HepG2 (cell line): ENCODE data around the gene ARHGAP9. TPM values are rescaled to one million over a fixed set of nuclear protein-coding genes. Genes with fewer than 3 reads are reported as not detected.

ENCODE experiments used
- ATAC-seq: fragments of 200-7000 bp; cut with Tn5 transposase; 3 replicates; pipeline ENCODE4 v1.9.1; 2020; ENCODE audit warnings: mild to moderate bottlenecking, moderate library complexity
- BruUV-seq: library from RNA; stranded (reverse); fragments of 400-500 nt; replicated peaks from 2 replicates; lab custom pipeline; 2021; lab: Mats Ljungman, UMichigan
- CTCF ChIA-PET: fragments of 300-600 bp; formaldehyde crosslinking; extraction: SDS; loops from one replicate; lab custom pipeline; 2021; ENCODE audit warnings: low total read pairs, inconsistent platforms, low intra/inter-chr PET ratio; lab: Yijun Ruan, JAX
- POLR2A ChIA-PET: fragments of 350-600 bp; sonication (Branson Sonifier 250); formaldehyde crosslinking; loops from one replicate; lab custom pipeline; 2020; ENCODE audit warnings: antibody characterized with exemption, inconsistent platforms; lab: Yijun Ruan, JAX
- DNase-seq: peaks from one replicate; pipeline ENCODE4 v3.0.0-alpha.2; 2015; ENCODE audit warnings: low spot score
- FAIRE-seq: peaks from 3 replicates; lab custom pipeline; 2011; peaks lifted over from hg19 to GRCh38; lab: Jason Lieb, UNC
- H2AFZ ChIP-seq: one replicate; pipeline ENCODE4 v1.6.1; 2011; ENCODE audit warnings: low read length, inconsistent platforms
- H3K27ac ChIP-seq: fragments of 300-600 bp; 3 replicates; pipeline ENCODE4 v1.8.0; 2011; ENCODE audit warnings: mixed run types, mild to moderate bottlenecking, mixed read lengths, low read length, inconsistent platforms; ENCODE audit not compliant: insufficient read depth; ENCODE audit errors: extremely low read length
- H3K27me3 ChIP-seq, 2 experiments: fragments of 200-600 bp in 1 of 2; 2 replicates in 1 of 2; 3 replicates in 1 of 2; pipeline versions ENCODE4 v1.6.0 to v1.8.0; 2011; ENCODE audit warnings: low read length in 2 of 2, mild to moderate bottlenecking in 2 of 2, moderate library complexity in 2 of 2, inconsistent platforms in 1 of 2; ENCODE audit not compliant: insufficient read depth in 2 of 2, control insufficient read depth in 1 of 2
- H3K36me3 ChIP-seq, 2 experiments: fragments of 200-600 bp in 1 of 2; replicated peaks in 1 of 2; 2 replicates in 1 of 2; 3 replicates in 1 of 2; pipeline versions ENCODE4 v1.5.1 to v1.8.0; 2011; ENCODE audit warnings: low read length in 2 of 2, inconsistent platforms in 1 of 2; ENCODE audit not compliant: insufficient read depth in 2 of 2, control insufficient read depth in 1 of 2
- H3K4me1 ChIP-seq: 2 replicates; pipeline ENCODE4 v1.5.1; 2012; ENCODE audit warnings: low read length, inconsistent platforms; ENCODE audit not compliant: insufficient read depth
- H3K4me2 ChIP-seq: 2 replicates; pipeline ENCODE4 v1.6.0; 2011; ENCODE audit warnings: low read depth, low read length, inconsistent platforms
- H3K4me3 ChIP-seq, 3 experiments: fragments of 200-600 bp in 1 of 3; sonication (generic), shearing (Covaris generic) in 1 of 3; replicated peaks in 1 of 3; 2 replicates each; pipeline ENCODE4 v1.5.1; 2011 to 2016; ENCODE audit warnings: low read length in 3 of 3, inconsistent platforms in 2 of 3, low read depth in 2 of 3, mild to moderate bottlenecking in 2 of 3, control low read depth in 1 of 3, mixed read lengths in 1 of 3; ENCODE audit not compliant: insufficient read depth in 1 of 3
- H3K79me2 ChIP-seq: one replicate; pipeline ENCODE4 v1.6.1; 2011; ENCODE audit warnings: low read length, inconsistent platforms; ENCODE audit not compliant: insufficient read depth
- H3K9ac ChIP-seq: 2 replicates; pipeline ENCODE4 v1.6.0; 2011; ENCODE audit warnings: mild to moderate bottlenecking, low read depth, low read length, inconsistent platforms; ENCODE audit not compliant: insufficient read depth
- H3K9me3 ChIP-seq: 2 replicates; pipeline ENCODE4 v1.5.1; 2012; ENCODE audit warnings: mild to moderate bottlenecking, low read length
- H4K20me1 ChIP-seq: 2 replicates; pipeline ENCODE4 v1.6.0; 2011; ENCODE audit warnings: inconsistent platforms, mild to moderate bottlenecking, low read length, moderate library complexity; ENCODE audit not compliant: insufficient read depth
- CEBPG ChIP-seq: IDR thresholded peaks from 2 replicates; pipeline ENCODE4 v1.6.1; 2016
- MEF2D ChIP-seq: sonication (generic); formaldehyde crosslinking; IDR thresholded peaks from 2 replicates; pipeline ENCODE4 v1.5.1; 2020; ENCODE audit warnings: mild to moderate bottlenecking, missing genetic modification reagents
- SMAD1 ChIP-seq: sonication (generic); formaldehyde crosslinking; IDR thresholded peaks from 2 replicates; pipeline ENCODE4 v1.4.0; 2020; ENCODE audit warnings: missing genetic modification reagents, low read depth, mild to moderate bottlenecking, borderline replicate concordance
- ZNF564 ChIP-seq: sonication (generic); formaldehyde crosslinking; IDR thresholded peaks from 2 replicates; pipeline ENCODE4 v1.8.1; 2023; ENCODE audit warnings: mild to moderate bottlenecking, missing genetic modification reagents
- WGBS: methylation state at CpG from one replicate; pipeline ENCODE4 v1.1.6; 2017; ENCODE audit warnings: low lambda C conversion rate; 5-methylcytosine and 5-hydroxymethylcytosine counted together
- in situ Hi-C: cut with HindIII; loops from 2 replicates; pipeline ENCODE4 v1.10.0; 2017; ENCODE audit warnings: low pct_unique_long_range_greater_than_20kb; ENCODE audit not compliant: extremely low pct_ligation_motif_present
- intact Hi-C: fragments of 100-400 bp; cut with micrococcal nuclease; formaldehyde crosslinking; loops from one replicate; pipeline ENCODE4 v1.10.0; 2022; ENCODE audit not compliant: unreplicated experiment
- polyA plus RNA-seq, 8 experiments: library from polyadenylated mRNA; depleted of rRNA in 3 of 8; stranded (reverse) in 7 of 8; unstranded in 1 of 8; fragments of >200 nt; fragmentation: Illumina TruSeq in 4 of 8; extraction: Trizol in 4 of 8; gene quantifications; 2 replicates each; pipeline versions ENCODE4 v1.2.1 to v1.2.3, GENCODE V29; 2011 to 2016; ENCODE audit warnings: low read depth in 4 of 8, missing spikeins in 1 of 8, mixed read lengths in 1 of 8; ENCODE audit not compliant: insufficient read depth in 1 of 8
- total RNA-seq, 5 experiments: library from RNA; depleted of rRNA; stranded (reverse); fragments of >200 nt; fragmentation: Illumina TruSeq; extraction: Trizol; gene quantifications; 2 replicates each; pipeline ENCODE4 v1.2.3, GENCODE V29; 2016; ENCODE audit warnings: low read depth in 1 of 5

ARHGAP9 gene
- total and polyA plus RNA-seq, 2 of the 13 experiments (the other 11 are each of a cell fraction or from before 2014, with no cell fraction given) = 0.18 to 1.2 TPM

DNA sequence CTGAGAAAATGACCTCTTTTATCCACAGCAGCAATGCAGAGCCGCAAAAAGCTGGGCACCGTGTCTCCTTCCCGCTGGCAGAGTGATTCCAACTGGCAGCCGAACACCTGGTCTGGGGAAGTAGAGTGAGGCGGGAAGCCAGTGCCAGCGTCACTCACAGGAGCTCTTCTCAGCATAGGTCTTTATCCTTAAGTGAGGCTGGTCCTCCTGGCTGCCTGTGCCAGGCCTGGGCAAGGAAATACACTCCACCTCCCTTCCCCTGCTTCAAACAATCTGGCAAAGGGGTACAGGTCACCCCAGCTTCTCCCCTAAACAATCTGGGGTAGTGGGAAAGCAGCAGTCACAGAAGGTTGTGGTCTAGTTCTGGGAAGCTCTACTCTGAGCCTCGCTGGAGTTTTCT lies 4.8 kb downstream of the ARHGAP9 start:
- POLR2A ChIA-PET = interaction anchor here (1.2 to 2.0 kb wide), 2 partner anchors 12 to 45 kb away, joined by 4 read pairs; partner anchors contain the start of genes DDIT3 and MARS1
- intact Hi-C loops = no loop called here

DNA sequence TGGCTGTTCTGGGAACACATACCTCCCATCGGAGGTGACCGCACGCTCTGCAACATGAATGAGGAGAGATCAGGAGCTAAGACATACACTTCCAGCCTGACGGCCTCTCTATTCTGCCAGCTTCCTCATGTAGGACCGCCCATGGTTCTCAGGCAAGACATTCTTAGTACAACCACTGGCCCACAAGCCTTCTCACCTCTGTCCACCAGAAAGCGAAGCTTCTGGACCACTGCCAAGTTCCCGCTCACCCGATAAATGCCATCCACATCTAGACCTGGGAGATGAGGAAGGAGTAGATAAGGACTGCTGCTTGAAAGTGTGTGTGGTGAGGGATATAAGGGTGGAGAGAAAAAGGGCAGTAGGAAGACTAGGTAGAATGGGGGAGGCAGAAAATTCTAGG lies 5.2 kb downstream of the ARHGAP9 start:
- H3K79me2 ChIP-seq = no peaks in the 10 kb centered on the region
- H3K27me3 ChIP-seq = peaks cover 8 to 65% of the 10 kb centered on the region in 2 experiments
- H4K20me1 ChIP-seq = no peaks in the 10 kb centered on the region
- BruUV-seq = no TSS peak
- no peaks in the 10 kb centered on the region for H3K9me3 ChIP-seq
- no peak for DNase-seq
- intact Hi-C loops (no loop called here), in situ Hi-C loops (no loop called here)
- 66% methylated on average over 8 of the region's 8 CpGs for WGBS
- peaks cover 58% of the 10 kb centered on the region for H3K4me1 ChIP-seq
- CTCF ChIA-PET = no interaction called here
- TF ChIP-seq CEBPG (CRISPR knock-in tag) = no peak
- no peak for FAIRE-seq
- no peak for ATAC-seq
- H3K9ac ChIP-seq = no peak overlapping the region
- no peak overlapping the region for H2AFZ ChIP-seq
- H3K4me2 ChIP-seq = no peak overlapping the region
- H3K4me3 ChIP-seq = no peak overlapping the region
- H3K36me3 ChIP-seq = no peaks in the 10 kb centered on the region
- H3K27ac ChIP-seq = no peak overlapping the region
- POLR2A ChIA-PET = interaction anchor here (2.0 kb wide), 1 partner anchor 13 kb away, joined by 4 read pairs; the partner anchor contains the start of gene MARS1

More for the DNA sequence above, 4.8 kb downstream of the ARHGAP9 start:
- DNase-seq (no peak), ATAC-seq (no peak), FAIRE-seq (no peak)
- peaks cover 53% of the 10 kb centered on the region for H3K4me1 ChIP-seq
- no peaks in the 10 kb centered on the region for H3K9me3 ChIP-seq
- H3K9ac ChIP-seq = no peak overlapping the region
- H3K27ac ChIP-seq = no peak overlapping the region
- no peak overlapping the region for H3K4me2 ChIP-seq
- in situ Hi-C loops = no loop called here
- no peak overlapping the region for H3K4me3 ChIP-seq
- BruUV-seq = no TSS peak
- H3K36me3 ChIP-seq = no peaks in the 10 kb centered on the region
- CTCF ChIA-PET = no interaction called here
- H3K27me3 ChIP-seq = peaks cover 8 to 69% of the 10 kb centered on the region in 2 experiments
- WGBS = 78% methylated on average over 4 of the region's 7 CpGs
- H2AFZ ChIP-seq = no peak overlapping the region
- no peaks in the 10 kb centered on the region for H3K79me2 ChIP-seq
- no peak for TF ChIP-seq ZNF564 (CRISPR knock-in tag)
- TF ChIP-seq SMAD1 (CRISPR knock-in tag) = no peak
- TF ChIP-seq MEF2D = no peak
- no peaks in the 10 kb centered on the region for H4K20me1 ChIP-seq
